Natural killer cell (primary cell): Measurements from ENCODE around the gene SPEF1. TPM values are rescaled to one million over a fixed set of nuclear protein-coding genes. Genes with fewer than 3 reads are reported as not detected.

Experiments
- ATAC-seq, 3 donors: fragments of 150-1000 bp in 2 of 3; fragments of 200-7000 bp in 1 of 3; cut with Tn5 transposase; 1 replicate in 1 of 3; 2 replicates in 2 of 3; pipeline ENCODE4 v1.10.0; 2021; ENCODE audit warnings: mild to moderate bottlenecking in 2 of 3, moderate library complexity in 2 of 3
- DNase-seq, 2 donors: peaks; one replicate each; pipeline versions ENCODE4 v3.0.0 to v3.0.0-alpha.2; 2013 to 2021; ENCODE audit warnings: mixed read lengths in 1 of 2
- H3K27ac ChIP-seq: one replicate; pipeline ENCODE4 v1.5.1; 2013; ENCODE audit warnings: mild to moderate bottlenecking, low read length
- H3K27me3 ChIP-seq: one replicate; pipeline ENCODE4 v1.6.1; 2013; ENCODE audit warnings: low read length; ENCODE audit not compliant: control insufficient read depth, insufficient read depth
- H3K36me3 ChIP-seq: one replicate; pipeline ENCODE4 v1.6.1; 2013; ENCODE audit warnings: low read length; ENCODE audit not compliant: control insufficient read depth, insufficient read depth
- H3K4me1 ChIP-seq: one replicate; pipeline ENCODE4 v1.6.1; 2013; ENCODE audit warnings: low read length; ENCODE audit not compliant: control insufficient read depth, insufficient read depth
- H3K4me3 ChIP-seq: one replicate; pipeline ENCODE4 v1.5.1; 2013; ENCODE audit warnings: low read length
- H3K9me3 ChIP-seq: one replicate; pipeline ENCODE4 v1.6.1; 2013; ENCODE audit warnings: low read length; ENCODE audit not compliant: control insufficient read depth, insufficient read depth
- H3K27ac Mint-ChIP-seq, 2 donors: one replicate each; pipeline ENCODE4 v1.8.0; 2022; ENCODE audit warnings: mild to moderate bottlenecking in 2 of 2, mixed read lengths in 2 of 2, moderate library complexity in 1 of 2
- H3K27me3 Mint-ChIP-seq, 2 donors: one replicate each; pipeline ENCODE4 v1.8.0; 2022; ENCODE audit warnings: low read depth in 2 of 2, mixed read lengths in 2 of 2
- H3K36me3 Mint-ChIP-seq: one replicate; pipeline ENCODE4 v1.8.0; 2022; ENCODE audit warnings: mixed read lengths
- H3K4me1 Mint-ChIP-seq, 2 donors: one replicate each; pipeline ENCODE4 v1.8.0; 2022; ENCODE audit warnings: mixed read lengths in 2 of 2
- H3K4me3 Mint-ChIP-seq: one replicate; pipeline ENCODE4 v1.8.0; 2022; ENCODE audit warnings: mild to moderate bottlenecking, moderate library complexity, mixed read lengths
- H3K9me3 Mint-ChIP-seq, 2 donors: one replicate each; pipeline ENCODE4 v1.8.0; 2022; ENCODE audit warnings: mixed read lengths in 2 of 2
- WGBS: methylation state at CpG from one replicate; pipeline ENCODE4 v1.1.7; 2013; ENCODE audit warnings: missing lambda C conversion rate; ENCODE audit not compliant: insufficient coverage; 5-methylcytosine and 5-hydroxymethylcytosine counted together
- intact Hi-C: fragments of 100-400 bp; cut with micrococcal nuclease; formaldehyde crosslinking; loops from one replicate; pipeline ENCODE4 v1.14.2; 2022
- total RNA-seq, 4 donors: library from RNA; stranded (reverse); fragments of 120-200 nt in 1 of 4; gene quantifications; one replicate each; pipeline versions ENCODE4 v1.2.3 to v1.2.4, GENCODE V29; 2013 to 2022
- TF ChIP-seq, protein P1 (sequence below): fragments of 200-600 bp; IDR thresholded peaks from one replicate; pipeline ENCODE4 v1.8.0; 2022; ENCODE audit warnings: antibody characterized with exemption

The SPEF1 gene
- total RNA-seq, 3 donors from 2014 or later (not counting 1 experiment from before 2014, with no cell fraction given) = 0.23 TPM; not detected in 2

DNA sequence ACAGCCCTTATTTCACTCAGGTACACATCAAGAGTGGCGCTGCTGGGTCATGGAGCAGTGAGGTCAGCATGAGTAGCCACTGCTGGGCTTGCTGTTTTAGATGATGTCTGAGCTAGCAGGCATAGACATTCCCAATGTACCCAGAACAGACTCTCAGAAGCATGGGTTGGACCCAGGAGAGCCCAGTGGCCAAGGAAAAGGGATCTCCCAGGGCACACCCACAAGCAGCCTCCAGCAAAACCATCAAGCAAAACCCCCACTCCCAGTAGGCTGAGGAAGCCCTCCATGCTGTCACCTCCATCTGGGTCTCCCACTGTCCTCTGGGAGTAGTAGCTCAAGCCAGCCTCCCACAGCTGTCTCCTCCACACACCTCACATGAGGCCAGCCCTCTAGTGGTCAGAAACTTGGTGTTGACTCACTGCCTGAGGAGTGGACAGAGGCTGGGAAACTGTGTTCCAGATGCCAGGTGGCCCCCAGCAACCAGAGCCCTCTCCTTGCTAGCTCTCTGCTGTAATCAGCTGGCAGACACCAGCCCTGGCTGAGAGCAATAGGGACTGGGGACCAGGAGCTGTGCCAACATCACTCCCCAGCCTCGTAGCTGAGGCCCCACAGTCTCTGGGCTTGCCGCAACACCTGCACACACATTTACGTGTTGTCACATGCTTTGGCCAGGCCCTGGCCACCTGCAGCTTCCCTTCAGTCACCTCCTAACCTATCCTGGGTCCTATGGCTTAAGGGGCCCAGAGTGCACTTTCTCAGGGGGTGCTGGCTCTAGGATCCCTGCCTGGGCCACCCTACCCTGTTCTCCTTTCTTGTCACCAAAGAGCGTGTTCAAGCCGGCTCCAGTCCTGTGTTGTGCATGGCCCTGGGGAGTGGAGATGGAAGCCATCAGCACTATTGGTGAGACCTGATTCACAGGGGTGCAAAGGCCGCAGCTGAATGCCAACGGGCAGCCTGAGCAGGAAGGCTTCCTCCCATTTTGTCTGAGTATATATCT is 37.2 kb upstream of the SPEF1 start:
- H3K4me3 ChIP-seq = no peak overlapping the region
- peak overlapping the region; percentile 79 for H3K4me3 Mint-ChIP-seq
- no peaks in the 10 kb centered on the region for H3K9me3 ChIP-seq
- H3K4me1 ChIP-seq = peaks cover 72% of the 10 kb centered on the region
- peaks cover 49 to 74% of the 10 kb centered on the region in 2 donors for H3K4me1 Mint-ChIP-seq
- H3K27ac Mint-ChIP-seq = peak overlapping the region; percentile 97
- no peak overlapping the region for H3K27ac ChIP-seq
- TF ChIP-seq, protein P1, sequence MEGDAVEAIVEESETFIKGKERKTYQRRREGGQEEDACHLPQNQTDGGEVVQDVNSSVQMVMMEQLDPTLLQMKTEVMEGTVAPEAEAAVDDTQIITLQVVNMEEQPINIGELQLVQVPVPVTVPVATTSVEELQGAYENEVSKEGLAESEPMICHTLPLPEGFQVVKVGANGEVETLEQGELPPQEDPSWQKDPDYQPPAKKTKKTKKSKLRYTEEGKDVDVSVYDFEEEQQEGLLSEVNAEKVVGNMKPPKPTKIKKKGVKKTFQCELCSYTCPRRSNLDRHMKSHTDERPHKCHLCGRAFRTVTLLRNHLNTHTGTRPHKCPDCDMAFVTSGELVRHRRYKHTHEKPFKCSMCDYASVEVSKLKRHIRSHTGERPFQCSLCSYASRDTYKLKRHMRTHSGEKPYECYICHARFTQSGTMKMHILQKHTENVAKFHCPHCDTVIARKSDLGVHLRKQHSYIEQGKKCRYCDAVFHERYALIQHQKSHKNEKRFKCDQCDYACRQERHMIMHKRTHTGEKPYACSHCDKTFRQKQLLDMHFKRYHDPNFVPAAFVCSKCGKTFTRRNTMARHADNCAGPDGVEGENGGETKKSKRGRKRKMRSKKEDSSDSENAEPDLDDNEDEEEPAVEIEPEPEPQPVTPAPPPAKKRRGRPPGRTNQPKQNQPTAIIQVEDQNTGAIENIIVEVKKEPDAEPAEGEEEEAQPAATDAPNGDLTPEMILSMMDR = no peak
- no peak for ATAC-seq
- WGBS = 94% methylated on average over 8 of the region's 8 CpGs
- H3K36me3 Mint-ChIP-seq = no peaks in the 10 kb centered on the region
- H3K36me3 ChIP-seq = peaks cover 8% of the 10 kb centered on the region
- no peaks in the 10 kb centered on the region for H3K9me3 Mint-ChIP-seq
- intact Hi-C loops = no loop called here
- DNase-seq = peak in 1 of 2 donors; percentile 41
- H3K27me3 Mint-ChIP-seq = no peaks in the 10 kb centered on the region
- H3K27me3 ChIP-seq = no peaks in the 10 kb centered on the region

DNA sequence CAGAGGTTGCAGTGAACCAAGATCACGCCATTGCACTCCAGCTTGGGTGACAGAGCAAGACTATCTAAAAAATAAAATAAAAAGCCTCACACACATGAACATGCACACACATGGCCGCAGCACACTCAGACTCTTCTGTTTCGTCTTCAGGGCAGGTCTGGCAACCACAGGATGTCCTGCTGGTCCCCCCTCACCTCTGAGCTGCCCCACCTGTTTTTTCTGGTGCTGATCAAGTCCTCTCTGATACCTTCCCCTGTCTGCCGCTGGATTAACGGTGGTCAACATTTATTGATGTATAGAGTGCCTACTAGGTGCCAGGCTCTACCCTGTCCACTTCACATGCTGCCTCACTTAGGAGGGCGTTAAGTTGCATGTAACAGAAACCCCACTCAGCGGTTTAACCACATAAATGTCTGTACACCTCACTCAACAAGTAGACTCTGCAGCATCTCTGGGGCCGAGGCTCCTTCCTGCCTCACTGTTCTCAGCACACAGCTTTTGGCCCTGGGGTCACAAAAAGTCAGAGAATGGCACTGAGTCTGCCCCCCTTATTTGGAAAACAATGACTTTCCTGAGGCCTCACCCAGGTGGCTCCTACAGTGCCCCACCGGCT is 34.6 kb upstream of the SPEF1 start:
- peak overlapping the region; percentile 86 for H3K4me3 Mint-ChIP-seq
- H3K4me1 Mint-ChIP-seq = peaks cover 63 to 87% of the 10 kb centered on the region in 2 donors
- WGBS = 25% methylated on average over 9 of the region's 9 CpGs
- H3K4me1 ChIP-seq = peaks cover 92% of the 10 kb centered on the region
- no peaks in the 10 kb centered on the region for H3K9me3 ChIP-seq
- H3K27me3 ChIP-seq = no peaks in the 10 kb centered on the region
- H3K27ac ChIP-seq = peak overlapping the region; percentile 54
- H3K36me3 Mint-ChIP-seq = no peaks in the 10 kb centered on the region
- ATAC-seq (peak in 1 of 3 donors; percentile 13), DNase-seq (peak in 1 of 2 donors; percentile 69)
- H3K27ac Mint-ChIP-seq = peak overlapping the region; percentile 83 to 90
- H3K4me3 ChIP-seq = no peak overlapping the region
- TF ChIP-seq, protein P1 = no peak
- H3K36me3 ChIP-seq = no peaks in the 10 kb centered on the region
- intact Hi-C loops = no loop called here
- no peaks in the 10 kb centered on the region for H3K27me3 Mint-ChIP-seq
- no peaks in the 10 kb centered on the region for H3K9me3 Mint-ChIP-seq

DNA sequence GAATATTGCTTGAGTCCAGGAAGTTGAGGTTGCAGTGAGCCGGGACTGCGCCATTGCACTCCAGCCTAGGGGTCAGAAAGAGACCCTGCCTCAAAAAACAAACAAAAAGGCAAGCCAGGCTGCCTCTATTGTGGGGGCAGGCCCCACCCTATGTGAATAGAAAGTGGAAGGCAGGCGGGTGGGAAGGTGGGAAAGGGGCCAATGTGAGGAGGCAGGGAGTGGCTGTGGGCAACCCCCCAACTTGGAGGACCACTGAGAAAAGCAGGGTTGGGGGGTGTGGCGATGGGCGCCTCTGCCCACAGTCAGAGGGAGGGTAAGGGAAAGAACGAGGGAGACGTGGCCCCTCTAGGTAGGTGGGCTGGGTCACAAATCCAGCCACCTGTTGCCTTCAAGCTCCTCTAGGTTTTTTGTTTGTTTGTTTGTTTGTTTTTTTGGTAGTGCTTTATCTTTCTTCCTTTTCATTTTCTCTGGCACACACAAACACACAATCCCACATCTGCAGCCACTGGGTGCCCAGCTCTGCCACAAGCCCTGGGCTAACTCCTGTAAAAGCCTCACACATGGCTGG is 33.8 kb upstream of the SPEF1 start:
- H3K4me1 Mint-ChIP-seq = peaks cover 67 to 91% of the 10 kb centered on the region in 2 donors
- Histone ChIP-seq H3K27ac (peak overlapping the region; percentile 54), H3K4me1 (peaks cover 100% of the 10 kb centered on the region), H3K36me3 (no peaks in the 10 kb centered on the region), H3K9me3 (no peaks in the 10 kb centered on the region), H3K4me3 (no peak overlapping the region), H3K27me3 (no peaks in the 10 kb centered on the region)
- peak overlapping the region; percentile 86 for H3K4me3 Mint-ChIP-seq
- peak overlapping the region; percentile 83 to 90 for H3K27ac Mint-ChIP-seq
- ATAC-seq (no peak), DNase-seq (peak in 1 of 2 donors; percentile 11)
- no peaks in the 10 kb centered on the region for H3K36me3 Mint-ChIP-seq
- no peaks in the 10 kb centered on the region for H3K27me3 Mint-ChIP-seq
- intact Hi-C loops = no loop called here
- TF ChIP-seq, protein P1 = no peak
- H3K9me3 Mint-ChIP-seq = no peaks in the 10 kb centered on the region
- 71% methylated on average over 7 of the region's 7 CpGs for WGBS
